AG04450 (cell line): Measurements from ENCODE around the gene RNF152. TPM values are rescaled to one million over a fixed set of nuclear protein-coding genes. Genes with fewer than 3 reads are reported as not detected.

Experiments used
- CTCF ChIA-PET: fragments of 300-600, 350-600 bp; formaldehyde crosslinking; extraction: SDS; loops from one replicate; lab custom pipeline; 2022; ENCODE audit warnings: antibody characterized with exemption, inconsistent platforms; lab: Charles Lee
- POLR2A ChIA-PET: fragments of 350-600 bp; formaldehyde crosslinking; extraction: SDS; loops from one replicate; lab custom pipeline; 2021; ENCODE audit warnings: antibody characterized with exemption, inconsistent platforms; lab: Yijun Ruan, JAX
- DNase-seq: peaks from one replicate; pipeline ENCODE4 v3.0.0-alpha.2; 2011; ENCODE audit warnings: low read depth, low spot score
- H3K27ac ChIP-seq: one replicate; pipeline ENCODE4 v1.5.1; 2012; ENCODE audit warnings: low read depth, low read length, control low read depth
- H3K27me3 ChIP-seq: one replicate; pipeline ENCODE4 v1.6.0; 2012; ENCODE audit warnings: low read length; ENCODE audit not compliant: control insufficient read depth, insufficient read depth
- H3K4me3 ChIP-seq: 2 replicates; pipeline ENCODE4 v1.5.1; 2011; ENCODE audit warnings: mild to moderate bottlenecking, low read depth, low read length, control low read depth
- H3K9me3 ChIP-seq: 2 replicates; pipeline ENCODE4 v1.5.1; 2012; ENCODE audit warnings: low read length; ENCODE audit not compliant: control insufficient read depth, insufficient read depth
- CTCF ChIP-seq: IDR thresholded peaks from 2 replicates; pipeline ENCODE4 v1.5.1; 2011; ENCODE audit warnings: low read depth, low read length, control low read depth, inconsistent platforms
- polyA plus RNA-seq: library from polyadenylated mRNA; depleted of rRNA; stranded (reverse); fragments of >200 nt; gene quantifications from 2 replicates; pipeline ENCODE4 v1.2.3, GENCODE V29; 2011

RNF152 gene
- polyA plus RNA-seq, 1 experiment, result 5.0 TPM

- CTCF ChIA-PET, result interaction anchor here (0.6 to 1.2 kb wide), 4 partner anchors 13 to 1026 kb away, joined by 3 to 10 read pairs (median 3); no protein-coding TSS in a partner anchor
- Histone ChIP-seq H3K9me3 (no peaks in the 10 kb centered on the region), H3K27ac (no peak overlapping the region), H3K27me3 (no peaks in the 10 kb centered on the region), H3K4me3 (no peak overlapping the region)
- no peak for DNase-seq
- POLR2A ChIA-PET, result interaction anchor here (0.7 kb wide), 1 partner anchor 234 kb away, joined by 5 read pairs; no protein-coding TSS in a partner anchor
- TF ChIP-seq CTCF, result no peak
Observed at GRCh38 chr18:61852496-61852895, 40.3 kb downstream of the RNF152 start.

GRCh38 chr18:61851940-61852451 lies 40.8 kb downstream of the RNF152 start:
- no peak overlapping the region for H3K4me3 ChIP-seq
- no peak for DNase-seq
- ChIA-PET CTCF (no interaction called here), POLR2A (no interaction called here)
- no peaks in the 10 kb centered on the region for H3K27me3 ChIP-seq
- no peak overlapping the region for H3K27ac ChIP-seq
- no peaks in the 10 kb centered on the region for H3K9me3 ChIP-seq
- TF ChIP-seq CTCF, result no peak

- H3K27ac ChIP-seq, result no peak overlapping the region
- ChIA-PET CTCF (no interaction called here), POLR2A (no interaction called here)
- H3K4me3 ChIP-seq, result no peak overlapping the region
- no peaks in the 10 kb centered on the region for H3K27me3 ChIP-seq
- DNase-seq, result no peak
- TF ChIP-seq CTCF, result no peak
- no peaks in the 10 kb centered on the region for H3K9me3 ChIP-seq
Observed at GRCh38 chr18:61851279-61851678, 41.5 kb downstream of the RNF152 start.

GRCh38 chr18:61850756-61851155 lies 42.1 kb downstream of the RNF152 start:
- H3K27me3 ChIP-seq, result no peaks in the 10 kb centered on the region
- ChIA-PET CTCF (no interaction called here), POLR2A (no interaction called here)
- H3K4me3 ChIP-seq, result no peak overlapping the region
- no peak for DNase-seq
- TF ChIP-seq CTCF, result no peak
- H3K27ac ChIP-seq, result no peak overlapping the region
- H3K9me3 ChIP-seq, result no peaks in the 10 kb centered on the region

- Histone ChIP-seq H3K27ac (no peak overlapping the region), H3K4me3 (no peak overlapping the region), H3K9me3 (peaks cover 3% of the 10 kb centered on the region; the same call in 1 of the 2 replicates), H3K27me3 (no peaks in the 10 kb centered on the region)
- no peak for DNase-seq
- CTCF ChIA-PET, result interaction anchor here (0.9 to 1.2 kb wide), 3 partner anchors 10 to 266 kb away, joined by 3 to 4 read pairs (median 3); no protein-coding TSS in a partner anchor
- POLR2A ChIA-PET, result no interaction called here
- no peak for TF ChIP-seq CTCF
Observed at GRCh38 chr18:61847164-61847791, 45.5 kb downstream of the RNF152 start.
